T-cell (primary cell): ENCODE data around the gene ZNF565. TPM values are rescaled to one million over a fixed set of nuclear protein-coding genes. Genes with fewer than 3 reads are reported as not detected.
"Not testable (repeated sequence)": the region's sequence is repeated elsewhere in the genome, so short reads cannot be mapped to it uniquely, and the experiment has no call there.

Source experiments
- ATAC-seq, 4 experiments: fragments of 200-7000 bp in 3 of 4; fragments of 150-1000 bp in 1 of 4; cut with Tn5 transposase; replicated peaks in 1 of 4; 1 replicate in 3 of 4; 2 replicates in 1 of 4; pipeline ENCODE4 v1.10.0; 2021; ENCODE audit warnings: moderate library complexity in 3 of 4, mild to moderate bottlenecking in 2 of 4, moderate number of reproducible peaks in 1 of 4
- CTCF ChIA-PET, 2 donors: fragments of 300-600 bp; sonication (Branson Sonifier 250); formaldehyde crosslinking; loops; one replicate each; lab custom pipeline; 2022; ENCODE audit warnings: antibody characterized with exemption in 2 of 2; lab: Charles Lee
- POLR2A ChIA-PET, 2 donors: fragments of 300-600 bp; sonication (Branson Sonifier 250); formaldehyde crosslinking; loops; one replicate each; lab custom pipeline; 2022; ENCODE audit warnings: antibody characterized with exemption in 2 of 2; lab: Charles Lee
- DNase-seq, 35 experiments: peaks; one replicate each; pipeline versions ENCODE4 v3.0.0 to v3.0.0-alpha.2; 2013 to 2023
- H3K27ac ChIP-seq: one replicate; pipeline ENCODE4 v1.5.1; 2013; ENCODE audit warnings: low read length
- H3K27me3 ChIP-seq, 2 experiments: replicated peaks in 1 of 2; 1 replicate in 1 of 2; 2 replicates in 1 of 2; pipeline versions ENCODE4 v1.6.1 to v1.7.0; 2013; ENCODE audit warnings: low read length in 1 of 2, mixed read lengths in 1 of 2; ENCODE audit not compliant: control insufficient read depth in 2 of 2, insufficient read depth in 2 of 2; ENCODE audit errors: extremely low read depth in 1 of 2
- H3K36me3 ChIP-seq, 2 donors: 1 replicate in 1 of 2; 2 replicates in 1 of 2; pipeline versions ENCODE4 v1.6.1 to v1.7.0; 2013; ENCODE audit warnings: low read length in 1 of 2; ENCODE audit not compliant: control insufficient read depth in 2 of 2, insufficient read depth in 1 of 2; ENCODE audit errors: extremely low read depth in 1 of 2
- H3K4me1 ChIP-seq, 2 experiments: 1 replicate in 1 of 2; 2 replicates in 1 of 2; pipeline versions ENCODE4 v1.6.1 to v1.7.0; 2013; ENCODE audit warnings: low read length in 2 of 2, mixed read lengths in 1 of 2; ENCODE audit not compliant: insufficient read depth in 2 of 2, control insufficient read depth in 1 of 2; ENCODE audit errors: extremely low read depth in 1 of 2
- H3K4me3 ChIP-seq, 2 donors: 1 replicate in 1 of 2; 2 replicates in 1 of 2; pipeline versions ENCODE4 v1.5.1 to v1.7.0; 2013; ENCODE audit warnings: mild to moderate bottlenecking in 2 of 2, low read length in 1 of 2, moderate library complexity in 1 of 2; ENCODE audit not compliant: control insufficient read depth in 1 of 2; ENCODE audit errors: extremely low read depth in 1 of 2
- H3K9me3 ChIP-seq: 2 replicates; pipeline ENCODE4 v1.7.0; 2013
- H3K27ac Mint-ChIP-seq, 2 donors: one replicate each; pipeline ENCODE4 v1.8.0; 2020 to 2021; ENCODE audit warnings: mild to moderate bottlenecking in 2 of 2, mixed read lengths in 2 of 2
- H3K27me3 Mint-ChIP-seq, 2 donors: one replicate each; pipeline ENCODE4 v1.8.0; 2021 to 2022; ENCODE audit warnings: mixed read lengths in 2 of 2
- H3K36me3 Mint-ChIP-seq: one replicate; pipeline ENCODE4 v1.8.0; 2021; ENCODE audit warnings: mixed read lengths
- H3K4me1 Mint-ChIP-seq, 3 donors: one replicate each; pipeline ENCODE4 v1.8.0; 2020 to 2022; ENCODE audit warnings: mixed read lengths in 3 of 3, mild to moderate bottlenecking in 1 of 3
- H3K4me3 Mint-ChIP-seq, 3 donors: one replicate each; pipeline ENCODE4 v1.8.0; 2020 to 2022; ENCODE audit warnings: mild to moderate bottlenecking in 3 of 3, mixed read lengths in 3 of 3, moderate library complexity in 3 of 3
- H3K9me3 Mint-ChIP-seq, 3 donors: one replicate each; pipeline ENCODE4 v1.8.0; 2020 to 2022; ENCODE audit warnings: mixed read lengths in 3 of 3
- WGBS: methylation state at CpG from one replicate; pipeline ENCODE4 v1.1.5; 2013; ENCODE audit warnings: missing lambda C conversion rate; ENCODE audit not compliant: insufficient coverage; 5-methylcytosine and 5-hydroxymethylcytosine counted together
- total RNA-seq, 35 experiments: library from RNA in 6 of 35; stranded (reverse) in 6 of 35; fragments of 120-200 nt in 1 of 35; gene quantifications; one replicate each; pipeline versions ENCODE4 v1.2.1 to v1.2.4 and lab custom pipeline; 2013 to 2026

ZNF565 gene
- total RNA-seq, 5 donors from 2014 or later (not counting 1 experiment from before 2014, with no cell fraction given), result 7.5 to 9.1 (median 8.0) TPM

- WGBS, result 100% methylated on average over 2 of the region's 4 CpGs
- no peak overlapping the region for H3K27ac ChIP-seq
- H3K9me3 ChIP-seq, result no peaks in the 10 kb centered on the region
- Mint-ChIP-seq H3K4me3 (no peak overlapping the region), H3K9me3 (no peaks in the 10 kb centered on the region), H3K36me3 (peaks cover 31% of the 10 kb centered on the region), H3K27me3 (no peaks in the 10 kb centered on the region), H3K4me1 (peaks cover 0 to 3% (median 0%) of the 10 kb centered on the region in 3 donors), H3K27ac (no peak overlapping the region)
- DNase-seq (no peak), ATAC-seq (no peak)
- no peak overlapping the region for H3K4me3 ChIP-seq
- ChIA-PET CTCF (interaction anchor here in 1 of 2 donors (0.6 kb wide), 1 partner anchor 201 kb away, joined by 4 read pairs; no protein-coding TSS in a partner anchor), POLR2A (no interaction called here)
- no peaks in the 10 kb centered on the region for H3K4me1 ChIP-seq
- no peaks in the 10 kb centered on the region for H3K27me3 ChIP-seq
- peaks cover 0 to 4% of the 10 kb centered on the region in 2 donors for H3K36me3 ChIP-seq
Measured at GRCh38 chr19:36203293-36203692, 11.2 kb downstream of the ZNF565 start.

DNA sequence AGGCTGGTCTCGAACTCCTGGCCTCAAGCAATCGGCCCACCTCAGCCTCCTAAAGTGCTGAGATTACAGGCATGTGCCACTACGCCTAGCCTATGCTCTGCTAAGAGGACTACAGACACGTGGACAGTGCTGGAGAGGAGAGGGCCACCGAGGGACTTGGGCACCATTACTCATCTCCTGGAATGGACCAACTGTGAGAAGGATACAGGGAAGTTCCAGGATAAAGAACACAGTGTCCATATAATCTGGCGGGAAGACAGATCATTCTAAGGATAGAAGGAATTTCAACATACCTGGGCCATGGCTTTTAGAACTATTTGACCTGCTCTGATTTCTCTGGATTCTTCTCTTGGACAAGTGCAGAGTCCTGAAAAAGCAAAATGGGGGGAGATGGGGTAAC is 12.8 kb downstream of the ZNF565 start:
- no peaks in the 10 kb centered on the region for H3K27me3 Mint-ChIP-seq
- peaks cover 33% of the 10 kb centered on the region for H3K36me3 Mint-ChIP-seq

DNA sequence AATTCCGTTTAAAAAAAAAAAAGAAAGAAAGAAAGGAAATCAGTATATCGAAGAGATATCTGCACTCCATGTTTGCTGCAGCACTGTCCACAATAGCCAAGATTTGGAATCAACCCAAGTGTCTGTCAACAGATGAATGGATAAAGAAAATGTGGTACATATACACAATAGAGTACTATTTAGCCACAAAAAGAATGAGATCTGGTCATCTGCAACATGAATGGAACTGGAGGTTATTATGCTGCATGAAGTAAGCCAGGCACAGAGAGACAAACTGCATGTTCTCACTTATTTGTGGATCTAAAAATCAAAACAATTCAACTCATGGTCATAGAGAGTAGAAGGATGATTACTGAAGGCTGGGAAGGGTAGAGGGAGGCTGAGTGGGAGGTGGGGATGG is 16.3 kb downstream of the ZNF565 start:
- Histone ChIP-seq H3K27me3 (no peaks in the 10 kb centered on the region), H3K4me1 (no peaks in the 10 kb centered on the region), H3K4me3 (no peak overlapping the region), H3K27ac (no peak overlapping the region), H3K36me3 (peaks cover 7 to 9% of the 10 kb centered on the region in 2 donors), H3K9me3 (no peaks in the 10 kb centered on the region)
- ChIA-PET CTCF (no interaction called here), POLR2A (no interaction called here)
- no CpG with 5 or more reads among the region's 2 CpGs for WGBS
- no peak for DNase-seq
- H3K4me1 Mint-ChIP-seq, result no peaks in the 10 kb centered on the region
- no peaks in the 10 kb centered on the region for H3K27me3 Mint-ChIP-seq
- peaks cover 46% of the 10 kb centered on the region for H3K36me3 Mint-ChIP-seq
- H3K27ac Mint-ChIP-seq, result no peak overlapping the region
- no peak overlapping the region for H3K4me3 Mint-ChIP-seq
- no peaks in the 10 kb centered on the region for H3K9me3 Mint-ChIP-seq
- no peak for ATAC-seq

More for the DNA sequence above, 12.8 kb downstream of the ZNF565 start:
- no peaks in the 10 kb centered on the region for H3K9me3 Mint-ChIP-seq
- no peaks in the 10 kb centered on the region for H3K9me3 ChIP-seq
- H3K4me1 Mint-ChIP-seq, result peaks cover 0 to 3% (median 0%) of the 10 kb centered on the region in 3 donors
- no peak overlapping the region for H3K27ac ChIP-seq
- H3K27me3 ChIP-seq, result no peaks in the 10 kb centered on the region
- H3K36me3 ChIP-seq, result peaks cover 0 to 4% of the 10 kb centered on the region in 2 donors
- H3K4me1 ChIP-seq, result no peaks in the 10 kb centered on the region
- ChIA-PET CTCF (no interaction called here), POLR2A (no interaction called here)
- ATAC-seq, result no peak
- H3K4me3 Mint-ChIP-seq, result no peak overlapping the region
- H3K27ac Mint-ChIP-seq, result no peak overlapping the region
- WGBS, result 82% methylated on average over 4 of the region's 6 CpGs
- no peak for DNase-seq
- H3K4me3 ChIP-seq, result no peak overlapping the region

DNA sequence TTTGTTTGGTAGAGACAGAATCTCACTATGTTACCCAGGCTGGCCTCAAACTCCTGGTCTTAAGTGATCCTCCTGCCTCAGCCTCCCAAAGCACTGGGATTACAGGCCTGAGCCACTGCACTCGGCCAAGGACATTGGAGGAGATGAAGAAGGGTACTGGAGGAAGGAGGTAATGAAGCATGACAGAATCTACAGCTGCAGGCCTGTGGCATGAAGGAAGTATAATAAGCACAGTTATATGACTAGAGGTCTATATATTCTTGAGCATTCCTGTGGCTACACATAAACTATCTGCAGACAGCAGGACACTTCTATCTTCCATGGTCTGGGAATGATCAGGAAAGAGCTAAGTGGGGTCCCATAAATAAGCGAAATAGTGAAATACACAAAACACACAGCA is 18.2 kb downstream of the ZNF565 start:
- no peak for DNase-seq

GRCh38 chr19:36186722-36187121 is 27.7 kb downstream of the ZNF565 start:
- DNase-seq, H3K4me3 Mint-ChIP-seq, H3K4me1 Mint-ChIP-seq, H3K27ac Mint-ChIP-seq, H3K9me3 Mint-ChIP-seq, H3K4me1 ChIP-seq, ATAC-seq, CTCF ChIA-PET, H3K4me3 ChIP-seq, POLR2A ChIA-PET, H3K27me3 Mint-ChIP-seq, H3K9me3 ChIP-seq, H3K27me3 ChIP-seq, H3K27ac ChIP-seq: not testable (repeated sequence)
- H3K36me3 ChIP-seq, result peaks cover 9 to 13% of the 10 kb centered on the region in 2 donors
- WGBS, result 80% methylated on average over 1 of the region's 5 CpGs
- peaks cover 24% of the 10 kb centered on the region for H3K36me3 Mint-ChIP-seq

More for the DNA sequence above, 18.2 kb downstream of the ZNF565 start:
- Histone ChIP-seq H3K9me3 (no peaks in the 10 kb centered on the region), H3K4me3 (no peak overlapping the region), H3K27ac (no peak overlapping the region), H3K36me3 (peaks cover 6 to 9% of the 10 kb centered on the region in 2 donors), H3K27me3 (no peaks in the 10 kb centered on the region), H3K4me1 (no peaks in the 10 kb centered on the region)
- no peak for ATAC-seq
- WGBS, result 90% methylated on average over 2 of the region's 2 CpGs
- CTCF ChIA-PET, result interaction anchor here in 1 of 2 donors (0.5 kb wide), 1 partner anchor 488 kb away, joined by 3 read pairs; no protein-coding TSS in a partner anchor
- Mint-ChIP-seq H3K4me3 (no peak overlapping the region), H3K27ac (no peak overlapping the region), H3K4me1 (no peaks in the 10 kb centered on the region), H3K27me3 (no peaks in the 10 kb centered on the region), H3K9me3 (no peaks in the 10 kb centered on the region), H3K36me3 (peaks cover 38% of the 10 kb centered on the region)
- POLR2A ChIA-PET, result no interaction called here

GRCh38 chr19:36183245-36183628 is 31.2 kb downstream of the ZNF565 start:
- Mint-ChIP-seq H3K9me3 (no peaks in the 10 kb centered on the region), H3K27ac (no peak overlapping the region), H3K36me3 (peaks cover 15% of the 10 kb centered on the region), H3K4me1 (no peaks in the 10 kb centered on the region), H3K27me3 (no peaks in the 10 kb centered on the region), H3K4me3 (no peak overlapping the region)
- POLR2A ChIA-PET, result no interaction called here
- H3K9me3 ChIP-seq, result no peaks in the 10 kb centered on the region
- H3K27me3 ChIP-seq, result no peaks in the 10 kb centered on the region
- H3K27ac ChIP-seq, result no peak overlapping the region
- DNase-seq (no peak), ATAC-seq (no peak)
- H3K36me3 ChIP-seq, result peaks cover 9 to 13% of the 10 kb centered on the region in 2 donors
- no peaks in the 10 kb centered on the region for H3K4me1 ChIP-seq
- no peak overlapping the region for H3K4me3 ChIP-seq
- WGBS, result 95% methylated on average over 5 of the region's 10 CpGs
- CTCF ChIA-PET, result no interaction called here
